Measurements from ENCODE around the gene RRP36.

RRP36 gene

GRCh38 chr6:43035495-43036194, 14.2 kb downstream of the RRP36 start:
- peaks cover 68% of the 10 kb centered on the region for H3K36me3 ChIP-seq (ENCODE audit: insufficient read depth, low read length)
- H3K27ac ChIP-seq (ENCODE audit: low read depth, low read length, poor library complexity, severe bottlenecking) = no peak overlapping the region

GRCh38 chr6:43036712-43037111, 15.3 kb downstream of the RRP36 start:
- Histone ChIP-seq H3K9me2 (ENCODE audit: low read depth, low read length) (no peaks in the 10 kb centered on the region), H3K4me2 (ENCODE audit: low read length) (no peak overlapping the region), H4K20me1 (ENCODE audit: insufficient read depth, low read length) (no peaks in the 10 kb centered on the region), H3K36me3 (ENCODE audit: insufficient read depth, low read length) (peaks cover 69% of the 10 kb centered on the region), H3K27me3 (ENCODE audit: insufficient read depth, low read length) (no peaks in the 10 kb centered on the region), H2AFZ (ENCODE audit: low read length) (no peak overlapping the region), H3F3A (ENCODE audit: insufficient read depth, low read length) (no peaks in the 10 kb centered on the region), H3K79me2 (ENCODE audit: insufficient read depth, low read length) (no peaks in the 10 kb centered on the region), H3K4me3 (ENCODE audit: low read depth, low read length, poor library complexity, severe bottlenecking) (no peak overlapping the region), H3K9me3 (ENCODE audit: low read length) (no peaks in the 10 kb centered on the region), H3K4me1 (ENCODE audit: insufficient read depth, low read length, severe bottlenecking) (no peaks in the 10 kb centered on the region), H3K9ac (ENCODE audit: low read length) (no peak overlapping the region), H3K27ac (ENCODE audit: low read depth, low read length, poor library complexity, severe bottlenecking) (no peak overlapping the region)
- TF ChIP-seq CTCF (IDR thresholded peaks at IDR 0.05; ENCODE audit: low read length) (no peak), EZH2 (IDR thresholded peaks at IDR 0.05; ENCODE audit: borderline replicate concordance, low read length) (no peak)

More at GRCh38 chr6:43035495-43036194, 14.2 kb downstream of the RRP36 start:
- Histone ChIP-seq H3K4me3 (ENCODE audit: low read depth, low read length, poor library complexity, severe bottlenecking) (no peak overlapping the region), H3F3A (ENCODE audit: insufficient read depth, low read length) (no peaks in the 10 kb centered on the region), H4K20me1 (ENCODE audit: insufficient read depth, low read length) (no peaks in the 10 kb centered on the region), H3K4me2 (ENCODE audit: low read length) (no peak overlapping the region), H3K9me3 (ENCODE audit: low read length) (no peaks in the 10 kb centered on the region), H2AFZ (ENCODE audit: low read length) (no peak overlapping the region), H3K4me1 (ENCODE audit: insufficient read depth, low read length, severe bottlenecking) (no peaks in the 10 kb centered on the region), H3K9ac (ENCODE audit: low read length) (no peak overlapping the region), H3K9me2 (ENCODE audit: low read depth, low read length) (no peaks in the 10 kb centered on the region), H3K79me2 (ENCODE audit: insufficient read depth, low read length) (no peaks in the 10 kb centered on the region), H3K27me3 (ENCODE audit: insufficient read depth, low read length) (no peaks in the 10 kb centered on the region)
- TF ChIP-seq CTCF (IDR thresholded peaks at IDR 0.05; ENCODE audit: low read length) = no peak
- TF ChIP-seq EZH2 (IDR thresholded peaks at IDR 0.05; ENCODE audit: borderline replicate concordance, low read length) = no peak

- peaks cover 64% of the 10 kb centered on the region for H3K36me3 ChIP-seq (ENCODE audit: insufficient read depth, low read length)
- no peak overlapping the region for H3K27ac ChIP-seq (ENCODE audit: low read depth, low read length, poor library complexity, severe bottlenecking)
- no peak overlapping the region for H3K4me3 ChIP-seq (ENCODE audit: low read depth, low read length, poor library complexity, severe bottlenecking)
- no peak for TF ChIP-seq EZH2 (IDR thresholded peaks at IDR 0.05; ENCODE audit: borderline replicate concordance, low read length)
- no peak for TF ChIP-seq CTCF (IDR thresholded peaks at IDR 0.05; ENCODE audit: low read length)
- H3K4me2 ChIP-seq (ENCODE audit: low read length) = no peak overlapping the region
- H3K79me2 ChIP-seq (ENCODE audit: insufficient read depth, low read length) = no peaks in the 10 kb centered on the region
- H3K9me3 ChIP-seq (ENCODE audit: low read length) = no peaks in the 10 kb centered on the region
- no peaks in the 10 kb centered on the region for H3F3A ChIP-seq (ENCODE audit: insufficient read depth, low read length)
- H3K27me3 ChIP-seq (ENCODE audit: insufficient read depth, low read length) = no peaks in the 10 kb centered on the region
- H3K9ac ChIP-seq (ENCODE audit: low read length) = no peak overlapping the region
- no peak overlapping the region for H2AFZ ChIP-seq (ENCODE audit: low read length)
- H3K4me1 ChIP-seq (ENCODE audit: insufficient read depth, low read length, severe bottlenecking) = no peaks in the 10 kb centered on the region
- no peaks in the 10 kb centered on the region for H3K9me2 ChIP-seq (ENCODE audit: low read depth, low read length)
- no peaks in the 10 kb centered on the region for H4K20me1 ChIP-seq (ENCODE audit: insufficient read depth, low read length)
Observed at GRCh38 chr6:43037197-43037596, 15.8 kb downstream of the RRP36 start.

All from OCI-LY1 (cell line).